GM12878 (cell line): ENCODE measurements around the gene ABCA7. TPM values are rescaled to one million over a fixed set of nuclear protein-coding genes. Genes with fewer than 3 reads are reported as not detected.

ENCODE experiments used
- ATAC-seq: fragments of 200-7000 bp; cut with Tn5 transposase; 3 replicates; pipeline ENCODE4 v1.9.1; 2020; ENCODE audit warnings: mild to moderate bottlenecking, moderate library complexity
- BruUV-seq: library from RNA; stranded (reverse); fragments of 400-500 nt; replicated peaks from 2 replicates; lab custom pipeline; 2021; lab: Mats Ljungman, UMichigan
- CTCF ChIA-PET: fragments of 300-600 bp; sonication (Branson Sonifier 250); formaldehyde crosslinking; extraction: SDS; loops from one replicate; lab custom pipeline; 2021; ENCODE audit warnings: inconsistent platforms; lab: Yijun Ruan, JAX
- POLR2A ChIA-PET: fragments of 350-600 bp; formaldehyde crosslinking; extraction: SDS; loops from one replicate; lab custom pipeline; 2021; ENCODE audit warnings: inconsistent platforms; lab: Charles Lee
- RAD21 ChIA-PET: fragments of 300-600 bp; sonication (Branson Sonifier 250); formaldehyde crosslinking; loops from one replicate; lab custom pipeline; 2023; ENCODE audit warnings: antibody characterized with exemption; ENCODE audit not compliant: unreplicated experiment; lab: Charles Lee
- SMC1A ChIA-PET: fragments of 300-600 bp; sonication (Branson Sonifier 250); formaldehyde crosslinking; loops from one replicate; lab custom pipeline; 2023; ENCODE audit not compliant: unreplicated experiment, uncharacterized antibody; lab: Charles Lee
- DNase-seq: peaks from one replicate; pipeline ENCODE4 v3.0.0-alpha.2; 2011; ENCODE audit warnings: low read depth, low spot score
- FAIRE-seq: peaks from 3 replicates; lab custom pipeline; 2011; peaks lifted over from hg19 to GRCh38; lab: Jason Lieb, UNC
- H2AFZ ChIP-seq: 2 replicates; pipeline ENCODE4 v1.6.0; 2011; ENCODE audit warnings: low read depth, low read length, control low read depth; ENCODE audit not compliant: control insufficient read depth
- H3K27ac ChIP-seq: 2 replicates; pipeline ENCODE4 v1.5.1; 2011; ENCODE audit warnings: control low read depth; ENCODE audit not compliant: control insufficient read depth, insufficient read depth
- H3K27me3 ChIP-seq, 2 experiments: replicated peaks in 1 of 2; 2 replicates each; pipeline versions ENCODE4 v1.6.0 to v1.6.1; 2011; ENCODE audit warnings: low read length in 1 of 2; ENCODE audit not compliant: control insufficient read depth in 2 of 2, insufficient read depth in 2 of 2
- H3K36me3 ChIP-seq, 2 experiments: 2 replicates each; pipeline ENCODE4 v1.5.1; 2011; ENCODE audit warnings: low read length in 1 of 2; ENCODE audit not compliant: control insufficient read depth in 2 of 2, insufficient read depth in 2 of 2
- H3K4me1 ChIP-seq: 2 replicates; pipeline ENCODE4 v1.6.1; 2011; ENCODE audit warnings: mild to moderate bottlenecking, low read length, moderate library complexity, mixed read lengths; ENCODE audit not compliant: control insufficient read depth, insufficient read depth
- H3K4me2 ChIP-seq: 2 replicates; pipeline ENCODE4 v1.6.0; 2011; ENCODE audit warnings: control low read depth; ENCODE audit not compliant: control insufficient read depth, insufficient read depth
- H3K4me3 ChIP-seq: fragments of 200-600 bp; sonication (generic); 2 replicates; pipeline ENCODE4 v1.5.1; 2016
- H3K79me2 ChIP-seq: 2 replicates; pipeline ENCODE4 v1.6.0; 2011; ENCODE audit warnings: low read length; ENCODE audit not compliant: control insufficient read depth, insufficient read depth
- H3K9ac ChIP-seq: 2 replicates; pipeline ENCODE4 v1.8.0; 2011; ENCODE audit warnings: low read length, control low read depth, mixed read lengths; ENCODE audit not compliant: control insufficient read depth, insufficient read depth
- H3K9me3 ChIP-seq: replicated peaks from 3 replicates; pipeline ENCODE4 v1.5.1; 2011; ENCODE audit warnings: mild to moderate bottlenecking, low read length; ENCODE audit not compliant: control insufficient read depth, insufficient read depth
- H4K20me1 ChIP-seq: 2 replicates; pipeline ENCODE4 v1.6.0; 2011; ENCODE audit not compliant: control insufficient read depth, insufficient read depth
- CREM ChIP-seq: IDR thresholded peaks from 2 replicates; pipeline ENCODE4 v1.6.1; 2014; ENCODE audit warnings: antibody characterized with exemption, low read depth
- IKZF1 ChIP-seq: fragments of 450-650 bp; conservative IDR thresholded peaks from 2 replicates; pipeline ENCODE4 v1.6.1; 2017; ENCODE audit warnings: antibody characterized with exemption, mild to moderate bottlenecking
- KLF5 ChIP-seq: fragments of 450-650 bp; IDR thresholded peaks from 2 replicates; pipeline ENCODE4 v1.6.1; 2014; ENCODE audit warnings: mild to moderate bottlenecking; ENCODE audit not compliant: partially characterized antibody
- POLR2AphosphoS5 ChIP-seq: IDR thresholded peaks from 2 replicates; pipeline ENCODE4 v1.6.1; 2011; ENCODE audit warnings: mild to moderate bottlenecking, low read length, inconsistent platforms
- RAD51 ChIP-seq: fragments of 450-650 bp; IDR thresholded peaks from 2 replicates; pipeline ENCODE4 v1.6.1; 2016; ENCODE audit warnings: moderate library complexity, mild to moderate bottlenecking, inconsistent platforms
- RCOR1 ChIP-seq: conservative IDR thresholded peaks from 2 replicates; pipeline ENCODE4 v1.6.1; 2012; ENCODE audit warnings: low read depth, low read length, improper control_type of control experiment
- SP1 ChIP-seq: IDR thresholded peaks from one replicate; pipeline ENCODE4 v1.6.1; 2011; ENCODE audit warnings: low read depth, low read length
- SRF ChIP-seq, 2 experiments: IDR thresholded peaks; 2 replicates each; pipeline ENCODE4 v1.6.1; 2011; ENCODE audit warnings: low read depth in 2 of 2, low read length in 2 of 2, mild to moderate bottlenecking in 1 of 2, moderate library complexity in 1 of 2
- TBL1XR1 ChIP-seq: IDR thresholded peaks from 2 replicates; pipeline ENCODE4 v1.6.1; 2012; ENCODE audit warnings: low read depth, low read length, improper control_type of control experiment
- TCF12 ChIP-seq: IDR thresholded peaks from 2 replicates; pipeline ENCODE4 v1.6.1; 2011; ENCODE audit warnings: low read depth, mild to moderate bottlenecking, low read length
- TCF7 ChIP-seq: IDR thresholded peaks from 2 replicates; pipeline ENCODE4 v1.6.1; 2014; ENCODE audit warnings: antibody characterized with exemption, borderline replicate concordance
- ZBTB33 ChIP-seq: fragments of 450-650 bp; IDR thresholded peaks from 2 replicates; pipeline ENCODE4 v1.6.1; 2017; ENCODE audit warnings: mild to moderate bottlenecking
- ZBTB40 ChIP-seq: fragments of 450-650 bp; IDR thresholded peaks from 2 replicates; pipeline ENCODE4 v1.6.1; 2016; ENCODE audit warnings: mild to moderate bottlenecking, moderate library complexity, borderline replicate concordance
- ZNF217 ChIP-seq: fragments of 450-650 bp; IDR thresholded peaks from 2 replicates; pipeline ENCODE4 v1.6.1; 2017; ENCODE audit warnings: antibody characterized with exemption, mild to moderate bottlenecking
- ZNF24 ChIP-seq: fragments of 450-650 bp; IDR thresholded peaks from 2 replicates; pipeline ENCODE4 v1.6.1; 2017; ENCODE audit warnings: antibody characterized with exemption, mild to moderate bottlenecking
- ZNF384 ChIP-seq: IDR thresholded peaks from 2 replicates; pipeline ENCODE4 v1.6.1; 2012; ENCODE audit warnings: low read depth, mild to moderate bottlenecking, low read length, improper control_type of control experiment, borderline replicate concordance
- WGBS: methylation state at CpG from one replicate; pipeline ENCODE4 v1.1.6; 2016; ENCODE audit warnings: low lambda C conversion rate; ENCODE audit not compliant: insufficient replicate concordance, insufficient coverage; ENCODE audit errors: missing lambda C conversion rate; 5-methylcytosine and 5-hydroxymethylcytosine counted together
- in situ Hi-C: fragments of 300-500 bp; cut with MboI; formaldehyde crosslinking; loops from 9 replicates; pipeline ENCODE4 v1.14.3; 2018; ENCODE audit warnings: mixed read lengths
- intact Hi-C: fragments of 100-400 bp; cut with micrococcal nuclease; formaldehyde crosslinking; loops from one replicate; pipeline ENCODE4 v1.14.2; 2022; ENCODE audit not compliant: unreplicated experiment
- polyA plus RNA-seq, 11 experiments: library from polyadenylated mRNA; depleted of rRNA in 4 of 11; unstranded in 6 of 11; stranded (reverse) in 5 of 11; fragments of >200 nt; fragmentation: Nextera tagmentation in 4 of 11; fragmentation: Illumina TruSeq in 1 of 11; extraction: Ambion mirVana in 4 of 11; extraction: Trizol in 1 of 11; gene quantifications; 1 replicate in 1 of 11; 2 replicates in 10 of 11; pipeline versions ENCODE4 v1.2.1 to v1.2.3, GENCODE V29; 2011 to 2016; ENCODE audit warnings: inconsistent platforms in 2 of 11, missing spikeins in 2 of 11, low read depth in 1 of 11
- total RNA-seq, 4 experiments: library from RNA; depleted of rRNA in 3 of 4; stranded (reverse); fragments of >200 nt in 3 of 4; fragmentation: Illumina TruSeq in 1 of 4; extraction: Trizol in 1 of 4; gene quantifications; 2 replicates each; pipeline versions ENCODE4 v1.2.1 to v1.2.3, GENCODE V29; 2013 to 2021
- TF ChIP-seq, protein P1 (sequence below): fragments of 450-650 bp; IDR thresholded peaks from 2 replicates; pipeline ENCODE4 v1.6.1; 2014; ENCODE audit warnings: mild to moderate bottlenecking

ABCA7 gene
- total and polyA plus RNA-seq, 10 of the 15 experiments (the other 5 are each of a cell fraction or from before 2014, with no cell fraction given), result 1.0 to 49.5 (median 14.8) TPM

DNA sequence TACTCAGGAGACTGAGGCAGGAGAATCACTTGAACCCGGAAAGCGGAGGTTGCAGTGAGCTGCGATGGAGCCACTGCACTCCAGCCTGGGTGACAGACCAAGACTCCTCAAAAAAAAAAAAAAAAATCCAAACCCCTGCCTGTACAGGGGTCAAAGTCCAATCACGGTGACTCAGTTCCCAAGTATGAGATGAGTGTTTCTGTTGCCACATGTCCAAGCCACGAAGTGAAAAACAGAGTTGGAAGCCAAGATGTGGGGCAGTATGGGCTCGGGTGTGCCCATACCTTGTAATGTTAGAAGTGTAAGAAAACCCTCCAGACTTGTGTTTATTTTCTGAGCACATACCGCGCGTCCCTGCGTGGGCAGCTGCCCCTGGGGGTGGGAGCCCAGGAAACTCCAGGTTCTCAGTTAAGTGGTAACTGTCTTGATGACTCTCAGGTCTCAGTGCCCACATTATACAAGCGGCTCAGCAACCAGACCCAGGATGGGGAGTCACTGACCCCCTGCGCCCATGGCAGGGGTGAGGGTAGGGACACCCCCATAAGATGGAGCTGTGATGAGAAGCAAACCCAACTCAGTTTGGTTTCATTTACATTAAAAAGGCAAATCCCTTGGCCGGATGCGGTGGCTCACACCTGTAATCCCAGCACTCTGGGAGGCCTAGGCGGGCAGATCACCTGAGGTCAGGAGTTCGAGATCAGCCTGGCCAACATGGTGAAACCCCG lies 62.7 kb downstream of the ABCA7 start:
- intact Hi-C loops, result loop anchor here (2.0 to 5.0 kb wide), 5 partner anchors 26 to 140 kb away; partner anchors contain the start of genes ATP5F1D, RNU6-2 and TMEM259
- H3K4me2 ChIP-seq, result peak overlapping the region; percentile 86
- SMC1A ChIA-PET, result interaction anchor here (0.5 to 2.0 kb wide), 13 partner anchors 8 to 90 kb away, joined by 3 to 12 read pairs (median 4); partner anchors contain the start of genes ABCA7 and ARHGAP45
- TF ChIP-seq KLF5, result peak; percentile 55
- TF ChIP-seq TCF7, result no peak
- peak; percentile 97 for TF ChIP-seq ZNF217
- TF ChIP-seq ZBTB40, result no peak
- TF ChIP-seq IKZF1, result peak; percentile 94
- TF ChIP-seq ZNF384, result peak; percentile 95
- no peak for TF ChIP-seq POLR2AphosphoS5
- peak; percentile 73; the same call in 1 of the 2 replicates for TF ChIP-seq TBL1XR1
- no peak for TF ChIP-seq RCOR1
- TF ChIP-seq TCF12, result peak; percentile 67
- peak; percentile 44 for TF ChIP-seq SP1
- peak; percentile 36 for TF ChIP-seq RAD51
- TF ChIP-seq ZNF24, result no peak
- peak in 1 of 2 experiments; percentile 58; a peak in 1 of 4 replicates for TF ChIP-seq SRF (IDR thresholded peaks at IDR 0.05; ENCODE audit: low read depth in 2 of 2, low read length in 2 of 2)
- no peak for TF ChIP-seq ZBTB33
- peak; percentile 76 for TF ChIP-seq CREM
- TF ChIP-seq, protein P1, sequence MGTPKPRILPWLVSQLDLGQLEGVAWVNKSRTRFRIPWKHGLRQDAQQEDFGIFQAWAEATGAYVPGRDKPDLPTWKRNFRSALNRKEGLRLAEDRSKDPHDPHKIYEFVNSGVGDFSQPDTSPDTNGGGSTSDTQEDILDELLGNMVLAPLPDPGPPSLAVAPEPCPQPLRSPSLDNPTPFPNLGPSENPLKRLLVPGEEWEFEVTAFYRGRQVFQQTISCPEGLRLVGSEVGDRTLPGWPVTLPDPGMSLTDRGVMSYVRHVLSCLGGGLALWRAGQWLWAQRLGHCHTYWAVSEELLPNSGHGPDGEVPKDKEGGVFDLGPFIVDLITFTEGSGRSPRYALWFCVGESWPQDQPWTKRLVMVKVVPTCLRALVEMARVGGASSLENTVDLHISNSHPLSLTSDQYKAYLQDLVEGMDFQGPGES, result 0 out of 2 replicates have a peak, but pooled peaks have one; percentile 6

More for the DNA sequence above, 62.7 kb downstream of the ABCA7 start:
- peaks cover 37% of the 10 kb centered on the region for H3K4me1 ChIP-seq
- 1% methylated on average over 17 of the region's 17 CpGs for WGBS
- no peaks in the 10 kb centered on the region for H3K27me3 ChIP-seq
- ChIA-PET CTCF (interaction anchor here (0.6 to 1.5 kb wide), 7 partner anchors 11 to 164 kb away, joined by 3 to 6 read pairs (median 3); partner anchors contain the start of gene ARHGAP45), RAD21 (interaction anchor here (0.7 to 2.7 kb wide), 9 partner anchors 12 to 157 kb away, joined by 3 to 13 read pairs (median 3); partner anchors contain the start of gene ARHGAP45), POLR2A (interaction anchor here (0.5 to 4.0 kb wide), 16 partner anchors 9 to 120 kb away, joined by 3 to 45 read pairs (median 5); partner anchors contain the start of genes ARHGAP45 and CNN2)
- H3K4me3 ChIP-seq, result no peak overlapping the region
- no peak overlapping the region for H2AFZ ChIP-seq
- H4K20me1 ChIP-seq, result no peaks in the 10 kb centered on the region; the same call in 1 of the 2 replicates
- peaks cover 9% of the 10 kb centered on the region for H3K79me2 ChIP-seq
- FAIRE-seq, result no peak
- peak; percentile 93 for DNase-seq
- H3K9ac ChIP-seq, result peak overlapping the region; percentile 49; the same call in 1 of the 2 replicates
- in situ Hi-C loops, result no loop called here
- H3K27ac ChIP-seq, result peak overlapping the region; percentile 90
- no TSS peak for BruUV-seq
- H3K9me3 ChIP-seq, result no peaks in the 10 kb centered on the region; the same call in 2 of the 3 replicates
- peaks cover 0 to 5% of the 10 kb centered on the region in 2 experiments; a peak in 2 of 4 replicates for H3K36me3 ChIP-seq
- ATAC-seq, result peak; percentile 55
